Activated T-cell treated with anti-CD3 and anti-CD28 coated beads, Interleukin-2, amount 50 U/mL, for 4 hours (primary cell): ENCODE measurements around the gene GDPGP1. TPM values are rescaled to one million over a fixed set of nuclear protein-coding genes. Genes with fewer than 3 reads are reported as not detected.
"Not testable (repeated sequence)": the region's sequence is repeated elsewhere in the genome, so short reads cannot be mapped to it uniquely, and the experiment has no call there.

ENCODE experiments used
- ATAC-seq, 2 donors: fragments of 200-7000 bp; cut with Tn5 transposase; one replicate each; pipeline ENCODE4 v1.10.0; 2021
- DNase-seq: peaks from one replicate; pipeline ENCODE4 v3.0.0-alpha.2; 2020
- H3K27me3 Mint-ChIP-seq: one replicate; pipeline ENCODE4 v1.8.0; 2021; ENCODE audit warnings: low read depth, mixed read lengths
- H3K36me3 Mint-ChIP-seq: one replicate; pipeline ENCODE4 v1.8.0; 2022; ENCODE audit warnings: mixed read lengths; ENCODE audit not compliant: insufficient read depth
- H3K4me1 Mint-ChIP-seq: one replicate; pipeline ENCODE4 v1.8.0; 2021; ENCODE audit warnings: low read depth, mixed read lengths
- H3K4me3 Mint-ChIP-seq: one replicate; pipeline ENCODE4 v1.8.0; 2021; ENCODE audit warnings: mild to moderate bottlenecking, moderate library complexity, mixed read lengths
- H3K9me3 Mint-ChIP-seq: one replicate; pipeline ENCODE4 v1.8.0; 2021; ENCODE audit warnings: mixed read lengths
- total RNA-seq, 3 donors: library from RNA; stranded (reverse); gene quantifications; one replicate each; pipeline ENCODE4 v1.2.1, GENCODE V29; 2021

The GDPGP1 gene
- total RNA-seq, 3 donors from 2014 or later: 11.4 to 12.9 (median 11.9) TPM

GRCh38 chr15:90278467-90278866 is 44.5 kb downstream of the GDPGP1 start:
- H3K4me1 Mint-ChIP-seq, ATAC-seq, H3K9me3 Mint-ChIP-seq, H3K4me3 Mint-ChIP-seq, DNase-seq, H3K27me3 Mint-ChIP-seq: not testable (repeated sequence)
- H3K36me3 Mint-ChIP-seq: peaks cover 12% of the 10 kb centered on the region

- not testable (repeated sequence) for H3K36me3 Mint-ChIP-seq, H3K4me3 Mint-ChIP-seq, ATAC-seq, H3K27me3 Mint-ChIP-seq, H3K4me1 Mint-ChIP-seq, DNase-seq, H3K9me3 Mint-ChIP-seq
Measured at GRCh38 chr15:90280743-90281142, 46.7 kb downstream of the GDPGP1 start.

DNA sequence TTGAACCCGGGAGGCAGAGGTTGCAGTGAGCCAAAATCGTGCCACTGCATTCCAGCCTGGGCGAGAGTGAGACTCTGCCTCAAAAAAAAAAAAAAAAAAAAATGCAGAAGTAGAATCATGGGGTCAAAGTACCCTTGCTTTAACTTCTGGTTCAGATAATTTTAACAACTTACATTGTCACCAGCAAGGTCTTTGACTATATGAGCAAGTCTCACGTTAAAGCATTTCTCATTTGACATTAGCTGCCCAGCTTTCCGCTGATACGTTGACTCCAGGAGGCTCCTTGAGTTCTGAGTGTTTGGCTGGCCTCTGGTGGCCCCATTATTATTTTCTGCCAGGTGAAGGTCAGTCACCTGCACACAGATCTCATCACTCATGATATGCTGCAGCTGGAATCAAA is 47.6 kb downstream of the GDPGP1 start:
- not testable (repeated sequence) for H3K9me3 Mint-ChIP-seq, DNase-seq, H3K4me3 Mint-ChIP-seq, H3K27me3 Mint-ChIP-seq, H3K4me1 Mint-ChIP-seq, ATAC-seq, H3K36me3 Mint-ChIP-seq

DNA sequence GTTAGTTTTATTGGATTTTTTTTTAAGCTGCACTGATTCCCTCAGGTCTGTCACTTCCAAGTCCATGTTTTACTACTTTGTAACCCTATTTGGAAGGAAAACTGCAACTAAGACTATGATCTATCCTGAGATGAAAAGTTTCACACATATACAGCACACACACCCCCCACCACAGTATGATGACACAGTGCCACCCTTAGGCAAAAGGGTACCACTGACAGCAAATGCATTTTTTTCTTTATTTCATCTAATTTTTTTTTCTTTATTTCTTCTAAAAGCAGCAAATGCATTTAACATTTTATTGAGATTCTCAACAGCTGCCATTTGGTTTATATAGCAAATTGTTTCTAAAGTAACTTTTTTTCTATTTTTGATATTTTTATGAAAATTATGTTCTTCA is 52.7 kb downstream of the GDPGP1 start:
- Mint-ChIP-seq H3K27me3 (no peaks in the 10 kb centered on the region), H3K4me3 (no peak overlapping the region), H3K36me3 (no peaks in the 10 kb centered on the region), H3K9me3 (no peaks in the 10 kb centered on the region), H3K4me1 (no peaks in the 10 kb centered on the region)
- DNase-seq: peak; percentile 33
- peak; percentile 58 to 63 for ATAC-seq

- no peaks in the 10 kb centered on the region for H3K9me3 Mint-ChIP-seq
- H3K4me3 Mint-ChIP-seq: no peak overlapping the region
- DNase-seq (no peak), ATAC-seq (no peak)
- H3K27me3 Mint-ChIP-seq: no peaks in the 10 kb centered on the region
- no peaks in the 10 kb centered on the region for H3K36me3 Mint-ChIP-seq
- no peaks in the 10 kb centered on the region for H3K4me1 Mint-ChIP-seq
Measured at GRCh38 chr15:90287101-90287500, 53.1 kb downstream of the GDPGP1 start.

- no peaks in the 10 kb centered on the region for H3K9me3 Mint-ChIP-seq
- no peaks in the 10 kb centered on the region for H3K36me3 Mint-ChIP-seq
- no peaks in the 10 kb centered on the region for H3K27me3 Mint-ChIP-seq
- ATAC-seq (no peak), DNase-seq (no peak)
- H3K4me1 Mint-ChIP-seq: no peaks in the 10 kb centered on the region
- H3K4me3 Mint-ChIP-seq: no peak overlapping the region
Measured at GRCh38 chr15:90287946-90288345, 53.9 kb downstream of the GDPGP1 start.

DNA sequence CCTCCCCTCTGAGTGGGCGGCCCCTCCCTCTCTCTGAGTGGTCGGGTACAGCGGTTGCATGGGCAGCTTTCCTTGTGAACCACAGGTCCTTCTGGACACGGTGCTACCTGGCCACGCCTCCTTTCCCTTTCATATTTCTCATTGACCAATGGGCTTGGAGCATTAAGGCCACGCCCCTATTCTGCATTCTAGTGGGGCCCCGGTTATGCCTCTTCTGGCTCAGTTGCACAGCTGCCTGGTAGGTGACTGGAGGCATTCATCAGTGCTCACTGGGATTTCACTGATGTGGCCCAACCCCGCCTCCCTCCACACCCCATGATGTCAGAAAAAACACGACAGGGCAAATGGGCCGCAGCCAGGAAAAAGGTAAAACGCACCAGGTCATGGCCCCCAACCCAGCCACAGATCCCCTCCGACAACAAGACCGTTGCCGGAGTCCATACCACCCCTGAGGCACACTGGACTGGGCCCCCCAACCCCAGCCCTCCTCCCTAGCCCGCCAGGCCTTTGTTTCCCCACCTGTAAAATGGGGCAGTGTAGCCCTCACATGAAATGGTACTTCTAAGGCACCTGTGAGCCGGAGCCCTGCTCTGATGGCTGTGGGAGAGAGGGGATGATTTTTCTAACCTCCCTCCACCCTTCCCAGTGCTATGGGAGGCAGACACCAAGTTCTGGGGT is 57.8 kb downstream of the GDPGP1 start:
- Mint-ChIP-seq H3K36me3 (no peaks in the 10 kb centered on the region), H3K9me3 (no peaks in the 10 kb centered on the region), H3K4me3 (no peak overlapping the region), H3K4me1 (peaks cover 5% of the 10 kb centered on the region), H3K27me3 (peaks cover 7% of the 10 kb centered on the region)
- DNase-seq (no peak), ATAC-seq (no peak)

GRCh38 chr15:90293040-90293810 is 59.2 kb downstream of the GDPGP1 start:
- H3K27me3 Mint-ChIP-seq, H3K4me3 Mint-ChIP-seq, H3K36me3 Mint-ChIP-seq, H3K4me1 Mint-ChIP-seq, H3K9me3 Mint-ChIP-seq: not testable (repeated sequence)
- peak; percentile 55 to 58 for ATAC-seq
- DNase-seq: peak; percentile 63

DNA sequence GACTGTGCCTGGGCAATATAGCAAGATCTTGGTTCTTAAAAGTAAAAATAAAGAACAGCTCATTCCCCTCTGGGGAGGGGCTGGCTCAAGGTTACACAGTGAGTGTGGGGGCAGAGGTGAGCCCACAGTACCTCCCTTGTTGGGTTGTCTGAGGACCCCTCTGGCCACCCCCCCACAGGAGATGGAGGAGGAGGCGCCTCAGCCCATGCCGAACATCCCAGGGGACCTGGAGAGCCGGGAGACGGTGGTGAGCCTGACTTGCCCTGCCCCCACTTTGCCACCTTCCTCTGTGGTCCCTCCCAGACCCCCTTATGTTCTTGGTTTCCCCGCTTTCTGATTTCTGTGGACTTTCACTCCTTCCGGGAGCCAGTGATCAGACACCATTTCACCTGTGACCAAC is 60.1 kb downstream of the GDPGP1 start:
- no peak for ATAC-seq
- no peaks in the 10 kb centered on the region for H3K36me3 Mint-ChIP-seq
- H3K4me3 Mint-ChIP-seq: no peak overlapping the region

GRCh38 chr15:90294601-90295269 is 60.7 kb downstream of the GDPGP1 start:
- ATAC-seq (no peak), DNase-seq (no peak)
- Mint-ChIP-seq H3K9me3 (no peaks in the 10 kb centered on the region), H3K27me3 (peaks cover 7% of the 10 kb centered on the region), H3K4me1 (peaks cover 5% of the 10 kb centered on the region), H3K4me3 (no peak overlapping the region), H3K36me3 (no peaks in the 10 kb centered on the region)

More for the DNA sequence above, 60.1 kb downstream of the GDPGP1 start:
- Mint-ChIP-seq H3K9me3 (no peaks in the 10 kb centered on the region), H3K4me1 (peaks cover 5% of the 10 kb centered on the region), H3K27me3 (peaks cover 7% of the 10 kb centered on the region)
- no peak for DNase-seq

DNA sequence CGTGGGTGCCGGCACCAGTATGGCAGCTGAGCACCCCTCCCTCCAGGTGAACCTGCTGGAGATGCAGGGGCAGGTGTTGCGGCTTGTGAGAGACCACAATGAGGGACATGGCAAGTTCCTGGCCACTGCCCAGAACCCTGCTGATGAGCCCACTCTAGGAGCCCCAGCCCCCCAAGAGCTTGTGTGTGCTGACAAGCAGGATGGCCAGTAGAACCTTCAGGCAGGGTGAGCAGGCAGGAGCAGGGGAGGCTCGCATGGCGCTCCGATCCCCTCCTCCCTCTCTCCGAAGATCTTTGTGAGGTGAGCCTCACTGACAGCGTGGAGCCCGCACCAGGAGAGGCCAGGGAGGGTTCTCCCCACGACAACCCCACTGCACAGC is 61.2 kb downstream of the GDPGP1 start:
- DNase-seq: no peak
- Mint-ChIP-seq H3K36me3 (no peaks in the 10 kb centered on the region), H3K9me3 (no peaks in the 10 kb centered on the region), H3K4me1 (peaks cover 5% of the 10 kb centered on the region), H3K4me3 (no peak overlapping the region), H3K27me3 (peaks cover 7% of the 10 kb centered on the region)
- no peak for ATAC-seq

Other genes starting within 250 kb of the GDPGP1 start
- gene ZNF710, start 232.9 kb upstream of the GDPGP1 start, total RNA-seq: 10 to 100 TPM; 21.7 to 28.2 (median 25.0) TPM
- 10 to 100 TPM; 32.8 to 45.1 (median 43.3) TPM for gene IDH2, start 131.7 kb upstream of the GDPGP1 start, total RNA-seq
- gene SEMA4B, start 32.9 kb upstream of the GDPGP1 start, total RNA-seq: 1 to 10 TPM; 4.7 to 8.2 (median 7.7) TPM
- 100 to 1,000 TPM; 130 to 158 (median 151) TPM for gene CIB1, start 268 bp upstream of the GDPGP1 start, total RNA-seq
- under 1 TPM in 2 of 3 donors, not detected in 1; 0.19 to 0.95 TPM for gene TTLL13, start 15.3 kb downstream of the GDPGP1 start, total RNA-seq
- gene NGRN, start 31.5 kb downstream of the GDPGP1 start, total RNA-seq: 10 to 100 TPM; 36.9 to 38.0 (median 37.1) TPM
- gene ZNF774, start 118.1 kb downstream of the GDPGP1 start, total RNA-seq: 1 to 10 TPM in 2 of 3 donors, under 1 TPM in 1; 0.46 to 1.2 (median 1.0) TPM
- 10 to 100 TPM; 83.1 to 96.0 (median 91.4) TPM for gene IQGAP1, start 154.0 kb downstream of the GDPGP1 start, total RNA-seq